Esophagus squamous epithelium (tissue), 5 donors: ENCODE measurements around the gene HLA-DPB1. TPM values are rescaled to one million over a fixed set of nuclear protein-coding genes. Genes with fewer than 3 reads are reported as not detected.
A peak's percentile ranks its signal among the peaks of the same experiment; 100 is the strongest.

Experiments
- DNase-seq: peaks from one replicate; lab custom pipeline; 2025; lab: John Stamatoyannopoulos, UW
- H3K27ac ChIP-seq, 4 donors: fragments of 200-600 bp; sonication (generic); one replicate each; pipeline ENCODE4 v1.5.1; 2016 to 2019; ENCODE audit warnings: mild to moderate bottlenecking in 1 of 4
- H3K27me3 ChIP-seq, 4 donors: fragments of 200-600 bp; sonication (generic); 1 replicate in 3 of 4; 2 replicates in 1 of 4; pipeline versions ENCODE4 v1.5.1 to v1.6.0; 2017 to 2021; ENCODE audit warnings: antibody characterized with exemption in 1 of 4
- H3K36me3 ChIP-seq, 3 donors: fragments of 200-600 bp; sonication (generic); one replicate each; pipeline ENCODE4 v1.5.1; 2016 to 2019
- H3K4me1 ChIP-seq, 3 donors: fragments of 200-600 bp; sonication (generic); one replicate each; pipeline ENCODE4 v1.5.1; 2017 to 2019
- H3K4me3 ChIP-seq, 4 donors: fragments of 200-600 bp; sonication (generic); 1 replicate in 3 of 4; 2 replicates in 1 of 4; pipeline ENCODE4 v1.5.1; 2016 to 2019; ENCODE audit warnings: mild to moderate bottlenecking in 2 of 4, moderate library complexity in 1 of 4
- H3K9me3 ChIP-seq, 3 donors: fragments of 200-600 bp; sonication (generic); one replicate each; pipeline ENCODE4 v1.5.1; 2016 to 2019
- CTCF ChIP-seq, 6 experiments: fragments of 450-650 bp in 4 of 6; fragments of 200-600 bp in 2 of 6; sonication (generic) in 2 of 6; IDR thresholded peaks; one replicate each; pipeline ENCODE4 v1.5.1; 2016 to 2019; ENCODE audit warnings: antibody characterized with exemption in 6 of 6, mild to moderate bottlenecking in 4 of 6, moderate library complexity in 4 of 6
- POLR2A ChIP-seq, 4 donors: fragments of 450-650 bp; IDR thresholded peaks; one replicate each; pipeline ENCODE4 v1.6.1; 2017; ENCODE audit warnings: antibody characterized with exemption in 4 of 4, mild to moderate bottlenecking in 4 of 4, moderate library complexity in 3 of 4
- WGBS, 2 donors: methylation state at CpG; one replicate each; pipeline ENCODE4 v1.1.5; 2018; 5-methylcytosine and 5-hydroxymethylcytosine counted together
- intact Hi-C: fragments of 100-400 bp; cut with DNase I; formaldehyde crosslinking; loops from one replicate; pipeline ENCODE4 v1.15.0; 2022
- total RNA-seq, 4 donors: library from RNA; depleted of rRNA; stranded (reverse); fragments of >200 nt; gene quantifications; one replicate each; pipeline ENCODE4 v1.1.0, GENCODE V29; 2016
- donor health status: DM: yes; HTN: yes; CAD: no.

Gene HLA-DPB1
- total RNA-seq, 4 donors from 2014 or later: 3.2 to 96.9 (median 45.3) TPM

- Histone ChIP-seq H3K36me3 (no peaks in the 10 kb centered on the region), H3K27me3 (peaks cover 0 to 46% (median 0%) of the 10 kb centered on the region in 4 donors), H3K9me3 (peaks cover 0 to 17% (median 0%) of the 10 kb centered on the region in 3 donors), H3K27ac (no peak overlapping the region), H3K4me1 (no peaks in the 10 kb centered on the region), H3K4me3 (no peak overlapping the region)
- intact Hi-C loops: no loop called here
- TF ChIP-seq POLR2A (IDR thresholded peaks at IDR 0.05) (no peak), CTCF (IDR thresholded peaks at IDR 0.05) (no peak)
- DNase-seq: no peak
- 8 to 58% methylated on average over 2 of the region's 3 CpGs for WGBS, 2 donors
These were observed 28.0 kb downstream of the HLA-DPB1 start for GRCh38 chr6:33103776-33104175.

GRCh38 chr6:33104887-33105286 is 29.1 kb downstream of the HLA-DPB1 start:
- 92 to 93% methylated on average over 1 of the region's 1 CpG for WGBS, 2 donors

GRCh38 chr6:33105386-33105785 is 29.6 kb downstream of the HLA-DPB1 start:
- H3K4me3 ChIP-seq: no peak overlapping the region
- no peak for DNase-seq
- H3K27me3 ChIP-seq: peaks cover 0 to 57% (median 0%) of the 10 kb centered on the region in 4 donors
- no peaks in the 10 kb centered on the region for H3K4me1 ChIP-seq
- intact Hi-C loops: no loop called here
- no peaks in the 10 kb centered on the region for H3K36me3 ChIP-seq
- H3K9me3 ChIP-seq: peaks cover 0 to 15% (median 0%) of the 10 kb centered on the region in 3 donors
- TF ChIP-seq POLR2A (IDR thresholded peaks at IDR 0.05) (no peak), CTCF (IDR thresholded peaks at IDR 0.05) (no peak)
- H3K27ac ChIP-seq: peak overlapping the region in 1 of 4 donors; percentile 84
- 76 to 92% methylated on average over 3 of the region's 3 CpGs for WGBS, 2 donors

More at GRCh38 chr6:33104887-33105286, 29.1 kb downstream of the HLA-DPB1 start:
- intact Hi-C loops: no loop called here
- Histone ChIP-seq H3K4me3 (no peak overlapping the region), H3K36me3 (no peaks in the 10 kb centered on the region), H3K27me3 (peaks cover 0 to 54% (median 0%) of the 10 kb centered on the region in 4 donors), H3K4me1 (no peaks in the 10 kb centered on the region), H3K27ac (no peak overlapping the region), H3K9me3 (peaks cover 0 to 17% (median 0%) of the 10 kb centered on the region in 3 donors)
- TF ChIP-seq POLR2A (IDR thresholded peaks at IDR 0.05): no peak
- no peak for TF ChIP-seq CTCF (IDR thresholded peaks at IDR 0.05)
- no peak for DNase-seq

- Histone ChIP-seq H3K27ac (peak overlapping the region in 3 of 4 donors; percentile 42 to 84 (median 52)), H3K27me3 (peaks cover 0 to 60% (median 0%) of the 10 kb centered on the region in 4 donors), H3K36me3 (no peaks in the 10 kb centered on the region), H3K4me3 (no peak overlapping the region), H3K4me1 (no peaks in the 10 kb centered on the region), H3K9me3 (peaks cover 0 to 7% (median 0%) of the 10 kb centered on the region in 3 donors)
- WGBS, 2 donors: 68 to 70% methylated on average over 9 of the region's 9 CpGs
- no peak for DNase-seq
- no peak for TF ChIP-seq CTCF (IDR thresholded peaks at IDR 0.05)
- intact Hi-C loops: no loop called here
These were observed 30.4 kb downstream of the HLA-DPB1 start for GRCh38 chr6:33105916-33106871.

- intact Hi-C loops: no loop called here
- 74% methylated on average over 2 of the region's 2 CpGs; no CpG with 5 or more reads in 1 of the 2 donors for WGBS, 2 donors
- no peaks in the 10 kb centered on the region for H3K36me3 ChIP-seq
- H3K4me1 ChIP-seq: no peaks in the 10 kb centered on the region
- H3K27ac ChIP-seq: peak overlapping the region in 1 of 4 donors; percentile 84
- no peak for DNase-seq
- H3K9me3 ChIP-seq: no peaks in the 10 kb centered on the region
- H3K27me3 ChIP-seq: peaks cover 0 to 69% (median 0%) of the 10 kb centered on the region in 4 donors
- TF ChIP-seq POLR2A (IDR thresholded peaks at IDR 0.05) (no peak), CTCF (IDR thresholded peaks at IDR 0.05) (no peak)
- H3K4me3 ChIP-seq: no peak overlapping the region
These were observed 31.9 kb downstream of the HLA-DPB1 start for GRCh38 chr6:33107641-33108040.
